Breast epithelium (tissue), 4 donors: ENCODE results near the gene MAP1A. TPM values are rescaled to one million over a fixed set of nuclear protein-coding genes. Genes with fewer than 3 reads are reported as not detected.
"Not testable (repeated sequence)": the region's sequence is repeated elsewhere in the genome, so short reads cannot be mapped to it uniquely, and the experiment has no call there.

ENCODE experiments used
- DNase-seq, 2 donors: peaks; one replicate each; pipeline ENCODE4 v3.0.0-alpha.2; 2019; ENCODE audit warnings: low spot score in 2 of 2
- H3K27ac ChIP-seq, 2 donors: fragments of 200-600 bp; sonication (generic) in 1 of 2; one replicate each; pipeline ENCODE4 v1.5.1; 2016 to 2019; ENCODE audit warnings: mild to moderate bottlenecking in 1 of 2
- H3K27me3 ChIP-seq, 2 donors: fragments of 200-600 bp; sonication (generic) in 1 of 2; one replicate each; pipeline versions ENCODE4 v1.5.1 to v1.6.0; 2017 to 2019; ENCODE audit warnings: control low read depth in 1 of 2, mild to moderate bottlenecking in 1 of 2
- H3K36me3 ChIP-seq: fragments of 200-600 bp; one replicate; pipeline ENCODE4 v1.5.1; 2019
- H3K4me1 ChIP-seq, 2 donors: fragments of 200-600 bp; sonication (generic); one replicate each; pipeline ENCODE4 v1.5.1; 2016 to 2019; ENCODE audit warnings: control low read depth in 1 of 2
- H3K4me3 ChIP-seq, 3 donors: fragments of 200-600 bp; sonication (generic); 1 replicate in 2 of 3; 2 replicates in 1 of 3; pipeline ENCODE4 v1.5.1; 2016 to 2019; ENCODE audit warnings: mild to moderate bottlenecking in 3 of 3, moderate library complexity in 2 of 3
- H3K9me3 ChIP-seq, 2 donors: fragments of 200-600 bp; sonication (generic) in 1 of 2; one replicate each; pipeline ENCODE4 v1.5.1; 2016 to 2019; ENCODE audit warnings: control low read depth in 1 of 2
- POLR2A ChIP-seq: fragments of 450-650 bp; IDR thresholded peaks from one replicate; pipeline ENCODE4 v1.6.1; 2016; ENCODE audit warnings: antibody characterized with exemption, mild to moderate bottlenecking, moderate library complexity
- POLR2AphosphoS5 ChIP-seq, 3 donors: sonication (generic); formaldehyde crosslinking; IDR thresholded peaks; one replicate each; pipeline ENCODE4 v1.6.1; 2017; ENCODE audit warnings: antibody characterized with exemption in 3 of 3
- intact Hi-C: fragments of 100-400 bp; cut with DNase I; formaldehyde crosslinking; loops from one replicate; pipeline ENCODE4 v1.15.1; 2023; ENCODE audit warnings: low total_unique reads
- total RNA-seq, 3 donors: library from RNA; depleted of rRNA; stranded (reverse); fragments of >200 nt; gene quantifications; one replicate each; pipeline ENCODE4 v1.1.0, GENCODE V29; 2016
- TF ChIP-seq, protein P1 (sequence below), 3 donors: fragments of 450-650 bp; IDR thresholded peaks; one replicate each; pipeline ENCODE4 v1.5.1; 2016 to 2017; ENCODE audit warnings: antibody characterized with exemption in 3 of 3, mild to moderate bottlenecking in 3 of 3, moderate library complexity in 3 of 3

Gene MAP1A
- total RNA-seq, 3 donors from 2014 or later, result 2.8 to 12.8 (median 8.8) TPM

DNA sequence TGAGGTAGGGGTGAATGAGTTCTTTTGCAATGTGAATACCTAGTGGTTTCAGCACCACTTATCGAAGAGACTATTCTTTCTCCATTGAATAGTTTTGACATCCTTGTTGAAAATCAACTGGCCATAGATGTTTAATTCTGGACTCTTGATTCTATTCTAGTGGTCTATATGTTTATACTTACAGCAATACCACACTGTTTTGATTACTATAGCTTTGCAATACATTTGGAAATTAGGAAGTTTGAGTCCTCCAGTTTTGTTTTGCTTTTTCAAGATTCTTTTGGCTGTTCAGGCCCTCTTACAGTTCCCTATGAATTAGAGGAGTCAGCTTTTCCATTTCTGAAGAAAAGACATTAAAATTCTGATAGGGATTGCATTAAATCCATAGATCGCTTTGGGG is 30.1 kb downstream of the MAP1A start:
- no peak overlapping the region for H3K4me3 ChIP-seq
- H3K27ac ChIP-seq, result no peak overlapping the region
- TF ChIP-seq POLR2A, result no peak
- no peaks in the 10 kb centered on the region for H3K4me1 ChIP-seq
- no peaks in the 10 kb centered on the region for H3K36me3 ChIP-seq
- H3K9me3 ChIP-seq, result no peaks in the 10 kb centered on the region
- intact Hi-C loops, result no loop called here
- no peaks in the 10 kb centered on the region for H3K27me3 ChIP-seq
- no peak for DNase-seq

DNA sequence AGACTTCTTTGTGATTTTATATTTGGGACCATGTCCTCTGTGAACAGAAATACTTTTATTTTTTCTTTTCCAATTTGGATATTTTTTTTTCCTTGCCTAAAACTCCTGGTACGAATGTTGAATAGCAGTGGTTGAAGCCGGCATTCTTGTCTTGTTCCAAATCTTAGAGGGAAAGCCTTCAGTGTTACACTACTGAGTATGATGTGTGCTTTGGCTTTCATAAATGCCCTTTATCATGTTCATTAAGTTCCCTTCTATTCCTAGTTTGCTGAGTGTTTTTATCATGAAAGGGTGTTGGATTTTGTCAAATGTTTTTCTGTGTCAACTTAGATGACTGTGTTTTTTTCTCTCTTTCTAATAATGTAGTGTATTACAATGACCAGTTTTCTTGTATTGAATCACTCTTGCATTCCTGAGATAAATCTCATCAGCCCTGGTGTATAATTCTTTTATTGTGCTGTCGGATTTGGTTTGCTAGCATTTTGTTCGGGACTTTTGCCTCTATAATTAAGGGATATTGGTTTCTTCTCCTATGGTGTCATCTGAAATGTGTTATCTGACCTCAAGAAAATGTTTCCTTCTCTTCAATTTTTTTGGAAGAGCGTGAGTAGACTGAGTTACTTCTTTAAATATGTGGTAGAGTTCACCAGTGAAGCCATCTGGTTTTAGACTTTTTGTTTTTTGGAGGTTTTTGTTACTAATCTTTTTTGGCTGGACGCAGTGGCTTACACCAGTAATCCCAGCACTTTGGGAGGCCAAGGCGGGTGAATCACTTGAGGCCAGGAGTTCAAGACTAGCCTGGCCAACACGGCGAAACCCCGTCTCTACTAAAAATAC is 33.3 kb downstream of the MAP1A start:
- H3K36me3 ChIP-seq, result no peaks in the 10 kb centered on the region

DNA sequence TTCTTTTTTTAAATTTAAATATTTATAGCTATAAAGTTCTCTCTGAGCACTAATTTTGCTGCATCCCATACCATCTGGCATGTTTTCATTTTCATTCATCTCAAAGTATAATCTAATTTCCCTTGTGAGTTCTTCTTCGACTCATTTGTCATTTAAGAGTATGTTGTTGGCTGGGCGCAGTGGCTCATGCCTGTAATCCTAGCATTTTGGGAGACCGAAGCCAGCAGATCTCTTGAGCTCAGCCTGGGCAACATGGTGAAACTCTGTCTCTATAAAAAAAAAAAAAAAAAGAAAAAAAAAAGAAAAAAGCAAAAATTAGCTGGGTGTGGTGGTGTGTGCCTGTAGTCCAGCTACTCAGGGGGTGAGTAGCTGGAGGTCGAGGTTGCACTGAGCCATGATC is 34.8 kb downstream of the MAP1A start:
- Histone ChIP-seq H3K27ac (no peak overlapping the region), H3K4me3 (no peak overlapping the region), H3K9me3 (no peaks in the 10 kb centered on the region), H3K4me1 (no peaks in the 10 kb centered on the region), H3K36me3 (no peaks in the 10 kb centered on the region), H3K27me3 (no peaks in the 10 kb centered on the region)
- TF ChIP-seq, protein P1, sequence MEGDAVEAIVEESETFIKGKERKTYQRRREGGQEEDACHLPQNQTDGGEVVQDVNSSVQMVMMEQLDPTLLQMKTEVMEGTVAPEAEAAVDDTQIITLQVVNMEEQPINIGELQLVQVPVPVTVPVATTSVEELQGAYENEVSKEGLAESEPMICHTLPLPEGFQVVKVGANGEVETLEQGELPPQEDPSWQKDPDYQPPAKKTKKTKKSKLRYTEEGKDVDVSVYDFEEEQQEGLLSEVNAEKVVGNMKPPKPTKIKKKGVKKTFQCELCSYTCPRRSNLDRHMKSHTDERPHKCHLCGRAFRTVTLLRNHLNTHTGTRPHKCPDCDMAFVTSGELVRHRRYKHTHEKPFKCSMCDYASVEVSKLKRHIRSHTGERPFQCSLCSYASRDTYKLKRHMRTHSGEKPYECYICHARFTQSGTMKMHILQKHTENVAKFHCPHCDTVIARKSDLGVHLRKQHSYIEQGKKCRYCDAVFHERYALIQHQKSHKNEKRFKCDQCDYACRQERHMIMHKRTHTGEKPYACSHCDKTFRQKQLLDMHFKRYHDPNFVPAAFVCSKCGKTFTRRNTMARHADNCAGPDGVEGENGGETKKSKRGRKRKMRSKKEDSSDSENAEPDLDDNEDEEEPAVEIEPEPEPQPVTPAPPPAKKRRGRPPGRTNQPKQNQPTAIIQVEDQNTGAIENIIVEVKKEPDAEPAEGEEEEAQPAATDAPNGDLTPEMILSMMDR (IDR thresholded peaks at IDR 0.05), result no peak
- TF ChIP-seq POLR2A, result no peak
- no peak for TF ChIP-seq POLR2AphosphoS5 (IDR thresholded peaks at IDR 0.05)
- DNase-seq, result no peak
- intact Hi-C loops, result no loop called here

More for the DNA sequence above, 33.3 kb downstream of the MAP1A start:
- TF ChIP-seq POLR2AphosphoS5 (IDR thresholded peaks at IDR 0.05) (no peak), POLR2A (no peak)
- TF ChIP-seq, protein P1 (IDR thresholded peaks at IDR 0.05), result no peak
- H3K4me1 ChIP-seq, result no peaks in the 10 kb centered on the region
- no peaks in the 10 kb centered on the region for H3K27me3 ChIP-seq
- no peak overlapping the region for H3K4me3 ChIP-seq
- intact Hi-C loops, result no loop called here
- H3K27ac ChIP-seq, result no peak overlapping the region
- no peak for DNase-seq
- H3K9me3 ChIP-seq, result no peaks in the 10 kb centered on the region

DNA sequence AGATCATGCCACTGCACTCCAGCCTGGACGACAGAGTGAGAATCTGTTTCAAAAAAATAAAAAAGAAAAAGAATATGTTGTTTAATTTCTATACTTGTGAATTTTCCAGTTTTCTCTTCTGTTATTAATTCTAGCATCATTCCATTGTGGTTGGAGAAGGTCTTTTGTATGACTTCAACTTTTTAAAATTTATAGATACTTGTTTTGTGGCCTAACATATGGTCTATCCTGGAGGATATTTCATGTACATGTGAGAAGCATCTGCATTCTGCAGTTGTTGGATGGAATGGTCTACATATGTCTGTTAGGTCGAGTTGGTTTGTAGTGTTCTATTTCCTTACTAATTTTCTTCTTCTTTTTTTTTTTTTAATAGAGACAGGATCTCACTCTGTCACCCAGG is 35.6 kb downstream of the MAP1A start:
- DNase-seq, result no peak
- Histone ChIP-seq H3K27me3 (no peaks in the 10 kb centered on the region), H3K9me3 (no peaks in the 10 kb centered on the region), H3K27ac (no peak overlapping the region), H3K4me1 (no peaks in the 10 kb centered on the region), H3K36me3 (no peaks in the 10 kb centered on the region), H3K4me3 (no peak overlapping the region)
- intact Hi-C loops, result no loop called here
- no peak for TF ChIP-seq POLR2AphosphoS5 (IDR thresholded peaks at IDR 0.05)
- TF ChIP-seq, protein P1 (IDR thresholded peaks at IDR 0.05), result no peak
- TF ChIP-seq POLR2A, result no peak

DNA sequence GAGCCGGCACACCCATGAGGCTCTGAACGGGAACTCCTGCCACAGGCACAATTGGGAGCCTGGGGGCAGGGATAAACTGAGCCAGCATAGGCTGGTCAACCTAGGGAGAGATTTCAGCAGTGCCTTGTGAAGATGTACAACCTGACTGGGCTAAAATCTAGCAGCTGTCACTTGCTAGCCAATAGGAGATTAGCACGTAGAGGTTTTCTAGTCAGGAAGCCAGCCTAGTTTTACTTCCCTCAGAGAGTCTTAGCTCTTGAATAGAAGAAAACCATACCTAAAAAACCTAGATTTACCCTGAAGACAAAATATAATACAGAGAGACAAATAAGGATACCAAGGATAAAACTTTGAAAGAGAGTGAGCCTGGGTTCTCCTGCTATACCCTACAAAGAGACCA is 45.3 kb downstream of the MAP1A start:
- H3K4me1 ChIP-seq, H3K4me3 ChIP-seq, H3K27ac ChIP-seq, H3K9me3 ChIP-seq, H3K27me3 ChIP-seq, intact Hi-C loops, DNase-seq, H3K36me3 ChIP-seq: not testable (repeated sequence)

DNA sequence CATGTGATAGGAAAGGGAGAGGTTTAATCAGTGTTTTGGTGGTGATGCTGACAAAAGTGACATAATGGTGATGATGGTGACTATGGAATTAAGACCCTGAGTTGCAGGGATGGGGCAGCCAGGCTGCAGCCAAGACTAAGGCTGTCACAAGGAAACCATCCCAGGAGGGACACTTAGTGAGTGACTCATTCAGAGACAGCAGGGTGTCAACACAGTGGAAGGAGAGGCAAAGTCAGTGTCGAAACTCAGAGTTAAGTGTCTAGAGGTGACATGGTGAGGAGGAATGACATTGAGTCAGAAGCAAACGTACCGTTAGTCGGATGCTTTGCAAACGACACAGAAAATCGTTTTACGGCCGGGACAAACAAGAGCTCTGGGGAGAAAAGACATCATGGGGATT is 46.4 kb downstream of the MAP1A start:
- H3K36me3 ChIP-seq, H3K4me1 ChIP-seq, DNase-seq, H3K27ac ChIP-seq, H3K9me3 ChIP-seq, intact Hi-C loops, H3K4me3 ChIP-seq, H3K27me3 ChIP-seq: not testable (repeated sequence)

DNA sequence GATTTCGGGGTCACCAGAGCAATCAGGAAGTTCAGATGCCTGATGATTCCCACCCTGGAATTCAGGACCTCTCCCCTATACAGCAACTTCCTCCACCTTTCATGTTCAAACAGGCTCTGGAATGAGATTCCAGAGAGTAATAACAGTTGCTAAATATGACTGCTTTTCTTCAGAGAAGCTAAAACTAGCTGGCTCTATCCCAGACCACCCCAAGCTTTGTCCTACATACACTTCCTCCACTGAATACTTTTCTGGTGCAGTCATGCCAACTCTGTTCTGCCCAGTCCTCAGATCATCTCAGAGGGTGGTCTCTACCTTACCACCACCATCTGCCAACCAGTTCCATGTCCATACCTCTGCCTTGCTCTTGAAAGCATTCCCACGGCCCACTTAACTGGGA is 49.2 kb downstream of the MAP1A start:
- H3K36me3 ChIP-seq, DNase-seq, H3K4me1 ChIP-seq, intact Hi-C loops, H3K27me3 ChIP-seq, H3K4me3 ChIP-seq, H3K9me3 ChIP-seq, H3K27ac ChIP-seq: not testable (repeated sequence)

DNA sequence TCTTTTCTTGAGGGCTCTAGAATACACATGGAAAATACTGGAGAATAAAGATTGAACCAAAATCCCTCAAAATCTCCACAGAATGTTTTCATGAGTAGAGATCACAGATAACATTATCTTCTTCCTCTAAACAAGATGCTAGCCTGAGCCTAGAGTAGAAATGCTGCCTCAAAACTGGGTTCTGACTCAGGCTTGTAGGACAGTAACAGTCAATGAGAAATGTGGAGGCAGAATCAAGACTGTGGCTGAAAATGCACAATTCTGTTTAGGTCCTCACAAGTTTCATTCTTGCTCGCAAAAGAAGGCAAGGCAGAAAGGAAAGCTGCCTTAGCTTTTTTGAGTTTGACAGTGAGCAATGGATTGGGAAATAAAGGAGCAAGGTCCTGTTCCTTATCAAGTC is 57.2 kb downstream of the MAP1A start:
- H3K4me1 ChIP-seq, H3K36me3 ChIP-seq, H3K9me3 ChIP-seq, H3K27ac ChIP-seq, DNase-seq, H3K27me3 ChIP-seq, intact Hi-C loops, H3K4me3 ChIP-seq: not testable (repeated sequence)
